Measurements from ENCODE around the gene ALG6.

Gene ALG6

DNA sequence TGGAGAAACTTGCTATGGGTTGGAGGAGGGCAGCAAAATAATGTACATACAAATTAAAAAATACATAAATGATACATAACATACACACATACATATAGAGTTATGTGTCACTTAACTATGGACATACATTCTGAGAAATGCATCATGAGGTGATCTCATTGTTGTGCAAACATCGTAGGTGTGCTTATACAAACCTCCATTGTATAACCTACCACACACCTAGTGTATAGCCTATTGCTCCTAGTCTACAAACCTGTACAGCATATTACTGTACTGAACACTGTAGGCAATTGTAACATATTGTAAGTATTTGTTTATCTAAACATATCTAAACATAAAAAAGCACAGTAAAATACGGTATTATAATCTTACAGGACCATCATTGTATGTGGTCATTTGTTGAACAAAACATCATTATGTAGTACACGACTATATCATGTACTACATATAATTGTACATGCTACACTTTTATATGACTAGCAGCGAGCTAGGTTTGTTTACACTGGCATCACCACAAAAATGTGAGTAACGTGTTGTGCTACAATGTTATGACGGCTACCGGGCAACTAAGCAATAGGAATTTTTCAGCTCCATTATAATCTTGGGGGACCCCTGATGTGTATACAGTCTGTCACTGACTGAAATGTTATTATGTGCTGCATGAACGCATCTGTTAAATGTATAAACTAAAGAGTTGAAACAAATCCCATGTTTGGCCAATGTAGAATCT, 120.1 kb downstream of the ALG6 start:
- no peaks in the 10 kb centered on the region for H3K27me3 ChIP-seq (replicated peaks; ENCODE audit: control insufficient read depth, insufficient read depth, low read length)
- no peaks in the 10 kb centered on the region for H3K36me3 ChIP-seq (ENCODE audit: control insufficient read depth, insufficient read depth, low read length)
- H3K4me3 ChIP-seq (replicated peaks; ENCODE audit: low read depth, low read length), result no peak overlapping the region
- no peak for DNase-seq (ENCODE audit: extremely low read depth, insufficient read length)
- TF ChIP-seq, protein P1, sequence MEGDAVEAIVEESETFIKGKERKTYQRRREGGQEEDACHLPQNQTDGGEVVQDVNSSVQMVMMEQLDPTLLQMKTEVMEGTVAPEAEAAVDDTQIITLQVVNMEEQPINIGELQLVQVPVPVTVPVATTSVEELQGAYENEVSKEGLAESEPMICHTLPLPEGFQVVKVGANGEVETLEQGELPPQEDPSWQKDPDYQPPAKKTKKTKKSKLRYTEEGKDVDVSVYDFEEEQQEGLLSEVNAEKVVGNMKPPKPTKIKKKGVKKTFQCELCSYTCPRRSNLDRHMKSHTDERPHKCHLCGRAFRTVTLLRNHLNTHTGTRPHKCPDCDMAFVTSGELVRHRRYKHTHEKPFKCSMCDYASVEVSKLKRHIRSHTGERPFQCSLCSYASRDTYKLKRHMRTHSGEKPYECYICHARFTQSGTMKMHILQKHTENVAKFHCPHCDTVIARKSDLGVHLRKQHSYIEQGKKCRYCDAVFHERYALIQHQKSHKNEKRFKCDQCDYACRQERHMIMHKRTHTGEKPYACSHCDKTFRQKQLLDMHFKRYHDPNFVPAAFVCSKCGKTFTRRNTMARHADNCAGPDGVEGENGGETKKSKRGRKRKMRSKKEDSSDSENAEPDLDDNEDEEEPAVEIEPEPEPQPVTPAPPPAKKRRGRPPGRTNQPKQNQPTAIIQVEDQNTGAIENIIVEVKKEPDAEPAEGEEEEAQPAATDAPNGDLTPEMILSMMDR (IDR thresholded peaks at IDR 0.05; ENCODE audit: insufficient read depth, low read length, poor library complexity, severe bottlenecking), result no peak

All from GM06990 (cell line).